ENCODE data around the gene GLYATL2. TPM values are rescaled to one million over a fixed set of nuclear protein-coding genes. Genes with fewer than 3 reads are reported as not detected.

GLYATL2 gene
- total RNA-seq, 1 experiment from 2014 or later: not detected

GRCh38 chr11:58813693-58814092 lies 30.8 kb downstream of the GLYATL2 start:
- BruUV-seq (replicated peaks): no TSS peak
- CTCF ChIA-PET: no interaction called here
- no peak for TF ChIP-seq TCF7L2 (IDR thresholded peaks at IDR 0.05; ENCODE audit: low read depth, low read length)
- no peak for TF ChIP-seq REST (IDR thresholded peaks at IDR 0.05; ENCODE audit: insufficient read depth in 1 of 2, low read depth in 2 of 2, low read length in 1 of 2)
- H3K27ac ChIP-seq (ENCODE audit: low read length): no peak overlapping the region
- no peaks in the 10 kb centered on the region for H3K27me3 ChIP-seq (ENCODE audit: control insufficient read depth, insufficient read depth, low read length)
- H3K4me1 ChIP-seq (ENCODE audit: control insufficient read depth, insufficient read depth, low read length): no peaks in the 10 kb centered on the region
- intact Hi-C loops (cut with micrococcal nuclease; ENCODE audit: unreplicated experiment): no loop called here
- POLR2A ChIA-PET: no interaction called here
- in situ Hi-C loops (cut with HindIII; ENCODE audit: low pct_unique_long_range_greater_than_20kb, low sequenced_read_pairs): no loop called here
- no peaks in the 10 kb centered on the region for H3K36me3 ChIP-seq (ENCODE audit: control insufficient read depth, insufficient read depth, low read length)
- DNase-seq (ENCODE audit: low read depth, low spot score): no peak
- no peak for ATAC-seq
- H3K9me3 ChIP-seq (ENCODE audit: control insufficient read depth, insufficient read depth, low read depth, low read length): peaks cover 8% of the 10 kb centered on the region; the same call in 1 of the 2 replicates
- H3K4me3 ChIP-seq (ENCODE audit: low read depth in 2 of 2, low read length in 2 of 2): no peak overlapping the region

GRCh38 chr11:58811499-58811898 lies 33.0 kb downstream of the GLYATL2 start:
- ChIA-PET POLR2A (no interaction called here), CTCF (no interaction called here)
- no peak overlapping the region for H3K4me3 ChIP-seq (ENCODE audit: low read depth in 2 of 2, low read length in 2 of 2)
- H3K36me3 ChIP-seq (ENCODE audit: control insufficient read depth, insufficient read depth, low read length): no peaks in the 10 kb centered on the region
- DNase-seq (ENCODE audit: low read depth, low spot score) (no peak), ATAC-seq (no peak)
- no peaks in the 10 kb centered on the region for H3K4me1 ChIP-seq (ENCODE audit: control insufficient read depth, insufficient read depth, low read length)
- TF ChIP-seq TCF7L2 (IDR thresholded peaks at IDR 0.05; ENCODE audit: low read depth, low read length): no peak
- TF ChIP-seq POLR2AphosphoS5 (IDR thresholded peaks at IDR 0.05; ENCODE audit: low read depth, low read length): no peak
- no peak for TF ChIP-seq SIN3A (IDR thresholded peaks at IDR 0.05; ENCODE audit: borderline replicate concordance, insufficient read depth, low read depth, low read length)
- TF ChIP-seq CTCF (IDR thresholded peaks at IDR 0.05): no peak
- TF ChIP-seq REST (IDR thresholded peaks at IDR 0.05; ENCODE audit: insufficient read depth in 1 of 2, low read depth in 2 of 2, low read length in 1 of 2): no peak
- peaks cover 8% of the 10 kb centered on the region; the same call in 1 of the 2 replicates for H3K9me3 ChIP-seq (ENCODE audit: control insufficient read depth, insufficient read depth, low read depth, low read length)
- intact Hi-C loops (cut with micrococcal nuclease; ENCODE audit: unreplicated experiment): no loop called here
- H3K27me3 ChIP-seq (ENCODE audit: control insufficient read depth, insufficient read depth, low read length): no peaks in the 10 kb centered on the region
- H3K27ac ChIP-seq (ENCODE audit: low read length): no peak overlapping the region
- BruUV-seq (replicated peaks): no TSS peak
- in situ Hi-C loops (cut with HindIII; ENCODE audit: low pct_unique_long_range_greater_than_20kb, low sequenced_read_pairs): no loop called here
